ENCODE results near the gene PNMA1.
A peak's percentile ranks its signal among the peaks of the same experiment; 100 is the strongest.

PNMA1 gene

DNA sequence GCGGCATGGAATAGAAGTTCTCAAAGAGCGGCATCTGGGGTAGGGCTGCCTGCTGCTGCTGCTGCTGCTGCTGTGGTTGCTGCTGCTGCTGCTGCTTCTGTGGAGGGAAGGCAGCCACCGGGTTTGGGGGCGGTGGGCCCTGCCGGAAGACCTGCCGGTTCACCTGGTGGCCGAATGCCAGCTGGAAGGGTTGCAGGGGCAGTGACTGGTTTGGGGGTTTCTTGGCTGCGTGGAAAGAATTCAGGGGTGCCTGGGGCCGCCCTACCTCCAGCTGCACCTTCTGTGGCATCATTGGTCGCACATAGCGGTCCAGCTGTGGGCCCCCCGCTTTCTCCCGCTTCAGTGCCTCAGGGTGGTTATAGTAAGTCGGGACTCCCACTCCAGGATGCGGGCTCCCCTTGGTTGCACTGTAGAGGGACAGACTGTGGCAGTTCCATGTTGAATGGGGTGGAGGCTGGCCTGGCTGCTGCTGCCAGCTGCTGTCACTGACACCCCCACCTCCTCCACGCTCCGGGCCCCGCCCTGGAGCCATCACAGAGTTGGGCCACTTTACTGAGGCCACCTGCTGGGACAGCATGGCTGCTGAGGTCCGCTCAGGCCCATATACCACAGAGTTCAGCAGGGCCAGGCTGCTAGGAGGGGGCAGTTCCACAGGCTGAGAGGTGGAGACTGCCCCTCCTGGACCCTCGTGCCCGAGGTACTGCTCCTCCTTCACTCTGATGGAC, 25.2 kb upstream of the PNMA1 start:
- Histone ChIP-seq H3K27me3 (ENCODE audit: control insufficient read depth, insufficient read depth, low read length) (no peaks in the 10 kb centered on the region), H3K9ac (ENCODE audit: low read length) (no peak overlapping the region), H3K4me1 (ENCODE audit: control insufficient read depth, insufficient read depth, low read length) (peaks cover 45% of the 10 kb centered on the region), H3K36me3 (ENCODE audit: control insufficient read depth, insufficient read depth, low read length) (peaks cover 22% of the 10 kb centered on the region), H3K4me3 (ENCODE audit: low read length) (no peak overlapping the region), H3K27ac (ENCODE audit: low read depth, low read length) (peak overlapping the region; percentile 79)

DNA sequence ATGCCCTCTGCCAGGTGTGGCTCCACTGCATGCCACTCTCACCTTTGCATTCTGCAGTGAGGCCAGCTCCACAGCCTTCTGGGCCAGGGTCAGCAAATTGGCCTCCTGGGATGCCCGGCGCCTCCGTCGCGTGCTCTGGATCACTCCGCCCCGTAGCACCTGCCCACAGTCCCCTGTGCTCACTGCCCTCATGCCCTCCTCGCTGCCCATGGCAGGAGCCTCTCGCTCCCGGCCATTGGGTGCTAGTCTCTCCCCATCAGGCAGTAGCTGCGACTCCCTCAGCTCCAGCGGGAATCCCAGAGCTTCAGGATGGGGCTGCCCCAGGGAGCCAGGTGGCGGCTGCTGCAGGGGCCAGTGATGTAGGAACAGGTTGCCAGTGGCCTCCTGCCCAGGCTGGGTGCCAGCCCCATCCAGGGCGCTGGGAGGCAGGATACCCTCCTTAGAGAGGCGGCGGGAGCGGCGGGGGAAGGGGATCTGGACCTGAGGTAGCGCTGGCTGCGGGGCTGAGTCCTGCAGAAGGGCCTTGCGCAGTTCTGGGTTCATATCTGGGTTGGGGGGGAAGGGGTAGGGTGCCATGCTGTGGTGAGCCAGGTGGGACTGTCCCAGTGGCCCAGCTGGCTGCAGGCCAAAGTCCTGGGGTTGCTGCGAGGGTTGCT, 24.5 kb upstream of the PNMA1 start:
- Histone ChIP-seq H3K27ac (ENCODE audit: low read depth, low read length) (no peak overlapping the region), H3K9ac (ENCODE audit: low read length) (no peak overlapping the region), H3K4me3 (ENCODE audit: low read length) (no peak overlapping the region), H3K36me3 (ENCODE audit: control insufficient read depth, insufficient read depth, low read length) (peaks cover 22% of the 10 kb centered on the region), H3K4me1 (ENCODE audit: control insufficient read depth, insufficient read depth, low read length) (peaks cover 38% of the 10 kb centered on the region), H3K27me3 (ENCODE audit: control insufficient read depth, insufficient read depth, low read length) (no peaks in the 10 kb centered on the region)

DNA sequence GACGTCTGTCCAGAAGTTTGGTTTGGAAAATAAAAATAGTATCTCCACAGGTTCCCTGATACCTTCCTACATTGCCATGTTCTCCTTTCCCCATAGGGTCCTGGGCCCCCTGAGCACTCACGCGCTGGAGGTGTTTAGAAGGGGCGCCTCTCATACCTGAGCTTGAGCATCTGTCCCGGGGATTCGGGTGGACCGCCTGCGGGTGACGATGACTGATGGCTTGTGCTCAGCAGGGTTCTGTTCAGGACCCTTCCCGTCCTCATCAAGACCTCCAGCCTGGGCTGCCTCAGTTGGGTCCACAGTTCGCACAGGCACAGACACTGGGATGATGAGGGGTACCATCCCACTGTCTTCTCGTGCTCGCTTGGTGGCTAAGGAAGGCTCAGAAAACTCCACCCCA, 22.7 kb upstream of the PNMA1 start:
- Histone ChIP-seq H3K9ac (ENCODE audit: low read length) (no peak overlapping the region), H3K27me3 (ENCODE audit: control insufficient read depth, insufficient read depth, low read length) (no peaks in the 10 kb centered on the region), H3K4me1 (ENCODE audit: control insufficient read depth, insufficient read depth, low read length) (peaks cover 24% of the 10 kb centered on the region), H3K36me3 (ENCODE audit: control insufficient read depth, insufficient read depth, low read length) (peaks cover 22% of the 10 kb centered on the region), H3K4me3 (ENCODE audit: low read length) (no peak overlapping the region), H3K27ac (ENCODE audit: low read depth, low read length) (no peak overlapping the region)

DNA sequence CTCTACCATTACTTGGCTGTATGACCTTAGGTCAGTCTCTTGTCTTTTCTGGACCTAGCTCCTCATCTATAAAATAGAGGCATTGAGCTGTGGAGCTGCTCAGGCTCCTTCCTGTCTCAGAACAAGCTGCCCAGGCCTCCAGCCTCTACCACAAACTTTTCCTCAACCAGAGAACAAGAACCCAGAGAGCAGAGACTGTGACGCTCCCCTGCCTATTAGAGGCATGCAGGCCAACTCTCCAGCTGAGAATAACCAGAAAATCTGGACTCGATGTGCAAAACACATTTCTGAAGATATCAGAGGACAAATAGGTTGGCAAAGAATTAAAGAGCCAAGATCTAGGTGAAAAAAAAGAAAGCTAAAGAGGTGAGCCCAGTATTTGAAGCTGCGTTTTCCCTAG, 17.8 kb upstream of the PNMA1 start:
- Histone ChIP-seq H3K4me3 (ENCODE audit: low read length) (no peak overlapping the region), H3K9ac (ENCODE audit: low read length) (no peak overlapping the region), H3K4me1 (ENCODE audit: control insufficient read depth, insufficient read depth, low read length) (peaks cover 7% of the 10 kb centered on the region), H3K27me3 (ENCODE audit: control insufficient read depth, insufficient read depth, low read length) (no peaks in the 10 kb centered on the region), H3K27ac (ENCODE audit: low read depth, low read length) (peak overlapping the region; percentile 64), H3K36me3 (ENCODE audit: control insufficient read depth, insufficient read depth, low read length) (peaks cover 25% of the 10 kb centered on the region)

DNA sequence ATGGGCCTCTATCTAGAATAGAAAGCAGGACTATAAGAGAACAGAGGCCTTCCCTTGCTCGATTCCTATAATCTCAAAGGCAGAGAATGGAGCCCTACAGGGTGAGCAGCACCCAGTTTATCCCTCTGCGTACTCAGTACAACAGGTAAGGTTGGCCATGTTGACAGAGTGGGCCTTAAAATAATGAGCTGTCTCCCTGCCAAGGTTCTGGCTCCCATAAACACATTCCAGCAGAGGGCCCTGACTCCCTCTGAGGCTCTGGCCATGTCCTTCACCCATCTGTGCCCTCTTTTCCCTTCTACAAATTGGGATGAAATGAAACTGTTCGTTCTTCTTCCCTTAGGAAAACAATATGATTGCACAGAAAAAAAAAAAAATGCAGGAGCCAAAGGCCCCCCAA, 16.9 kb upstream of the PNMA1 start:
- H3K27ac ChIP-seq (ENCODE audit: low read depth, low read length): peak overlapping the region; percentile 64
- H3K27me3 ChIP-seq (ENCODE audit: control insufficient read depth, insufficient read depth, low read length): no peaks in the 10 kb centered on the region
- peaks cover 7% of the 10 kb centered on the region for H3K4me1 ChIP-seq (ENCODE audit: control insufficient read depth, insufficient read depth, low read length)
- H3K4me3 ChIP-seq (ENCODE audit: low read length): no peak overlapping the region
- H3K36me3 ChIP-seq (ENCODE audit: control insufficient read depth, insufficient read depth, low read length): peaks cover 27% of the 10 kb centered on the region
- H3K9ac ChIP-seq (ENCODE audit: low read length): no peak overlapping the region

DNA sequence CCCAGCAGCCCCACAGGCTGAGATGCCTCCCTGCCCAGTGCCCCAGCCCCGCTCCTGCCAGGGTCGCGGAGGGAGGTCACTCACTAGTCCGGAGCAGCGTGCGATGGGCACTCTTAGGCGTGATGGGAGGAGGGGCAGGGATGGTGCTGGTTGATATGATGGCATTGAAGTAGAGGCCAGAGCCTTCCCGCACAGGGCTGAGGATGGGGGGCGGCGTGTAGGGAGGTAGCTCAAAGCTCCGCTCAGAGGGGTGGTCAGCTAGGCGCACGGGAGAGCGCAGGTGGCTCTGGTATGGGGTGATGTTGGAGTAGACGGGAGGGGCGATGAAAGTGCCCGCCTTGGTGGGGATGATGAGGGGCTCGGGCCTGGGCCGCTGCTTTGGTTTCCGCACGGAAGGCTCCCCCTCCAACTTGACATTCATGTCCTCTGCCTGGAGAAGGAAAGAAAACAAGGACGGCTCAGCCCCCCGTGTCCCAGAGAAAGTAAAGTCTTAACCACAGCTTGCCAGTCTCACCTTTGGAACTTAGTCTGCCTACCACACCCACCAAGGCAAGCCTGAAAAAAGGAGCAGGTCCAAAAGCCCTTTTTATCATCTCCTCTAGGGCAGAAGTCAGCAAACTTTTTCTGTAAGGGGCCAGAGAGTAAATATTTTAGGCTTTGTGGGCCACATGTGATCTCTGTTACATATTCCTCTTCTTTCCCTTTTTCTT, 15.5 kb upstream of the PNMA1 start:
- peaks cover 39% of the 10 kb centered on the region for H3K36me3 ChIP-seq (ENCODE audit: control insufficient read depth, insufficient read depth, low read length)

DNA sequence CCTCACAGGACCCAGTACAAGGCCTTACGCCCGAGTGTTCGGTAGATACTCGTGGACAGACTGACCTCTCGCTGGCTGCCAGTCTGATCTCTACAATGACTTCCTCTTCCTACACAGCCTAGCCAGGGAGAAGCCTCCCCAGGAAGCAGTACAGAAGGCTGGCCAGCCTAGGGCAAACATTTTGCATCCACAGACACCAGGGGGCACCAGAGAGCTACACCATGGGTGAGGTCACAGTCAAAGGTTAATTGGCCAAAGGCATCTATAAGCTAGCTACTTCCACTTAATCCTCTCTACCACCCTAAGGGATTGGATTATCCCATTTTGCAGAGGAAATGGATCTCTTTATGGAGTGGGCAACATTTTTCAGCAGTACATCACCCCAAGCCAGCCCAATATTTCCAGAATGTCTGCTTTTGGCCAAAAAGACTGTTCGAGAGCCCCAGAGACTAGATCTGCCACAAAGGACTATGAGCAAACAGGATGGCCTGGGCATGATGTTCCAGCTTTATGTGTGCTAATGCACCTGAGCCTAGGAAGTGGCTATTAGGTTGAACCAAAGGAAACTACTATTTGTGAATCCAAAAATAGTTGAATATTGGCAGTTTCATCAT, 14.6 kb upstream of the PNMA1 start:
- H3K27ac ChIP-seq (ENCODE audit: low read depth, low read length): peak overlapping the region; percentile 53
- peaks cover 19% of the 10 kb centered on the region for H3K4me1 ChIP-seq (ENCODE audit: control insufficient read depth, insufficient read depth, low read length)
- H3K27me3 ChIP-seq (ENCODE audit: control insufficient read depth, insufficient read depth, low read length): no peaks in the 10 kb centered on the region
- peaks cover 41% of the 10 kb centered on the region for H3K36me3 ChIP-seq (ENCODE audit: control insufficient read depth, insufficient read depth, low read length)
- H3K9ac ChIP-seq (ENCODE audit: low read length): no peak overlapping the region
- no peak overlapping the region for H3K4me3 ChIP-seq (ENCODE audit: low read length)

More for the DNA sequence above, 15.5 kb upstream of the PNMA1 start:
- H3K4me1 ChIP-seq (ENCODE audit: control insufficient read depth, insufficient read depth, low read length): peaks cover 11% of the 10 kb centered on the region
- no peak overlapping the region for H3K4me3 ChIP-seq (ENCODE audit: low read length)
- H3K9ac ChIP-seq (ENCODE audit: low read length): no peak overlapping the region
- no peaks in the 10 kb centered on the region for H3K27me3 ChIP-seq (ENCODE audit: control insufficient read depth, insufficient read depth, low read length)
- H3K27ac ChIP-seq (ENCODE audit: low read depth, low read length): no peak overlapping the region

DNA sequence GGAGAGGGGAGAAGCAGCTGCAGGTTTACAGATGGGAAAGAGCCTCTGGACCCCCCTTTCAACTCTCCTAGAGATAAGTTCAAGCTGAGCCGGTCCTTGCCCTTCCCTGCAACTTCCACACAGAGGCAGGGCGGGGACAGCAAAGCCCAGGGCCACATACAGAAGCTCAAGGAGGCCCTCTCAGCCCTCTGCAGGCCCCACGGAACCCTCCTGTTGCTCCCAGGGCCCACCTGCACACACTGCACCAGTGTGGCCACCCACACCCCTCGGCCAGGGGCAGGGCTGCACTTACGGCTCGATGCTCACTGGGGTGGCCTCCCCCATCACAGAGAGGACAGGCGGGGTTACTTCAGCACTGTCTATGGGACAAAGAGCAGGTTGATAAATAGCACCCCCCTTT, 13.0 kb upstream of the PNMA1 start:
- H3K4me3 ChIP-seq (ENCODE audit: low read length): no peak overlapping the region
- H3K4me1 ChIP-seq (ENCODE audit: control insufficient read depth, insufficient read depth, low read length): peaks cover 29% of the 10 kb centered on the region
- no peak overlapping the region for H3K27ac ChIP-seq (ENCODE audit: low read depth, low read length)
- H3K36me3 ChIP-seq (ENCODE audit: control insufficient read depth, insufficient read depth, low read length): peaks cover 53% of the 10 kb centered on the region
- no peaks in the 10 kb centered on the region for H3K27me3 ChIP-seq (ENCODE audit: control insufficient read depth, insufficient read depth, low read length)
- H3K9ac ChIP-seq (ENCODE audit: low read length): no peak overlapping the region

DNA sequence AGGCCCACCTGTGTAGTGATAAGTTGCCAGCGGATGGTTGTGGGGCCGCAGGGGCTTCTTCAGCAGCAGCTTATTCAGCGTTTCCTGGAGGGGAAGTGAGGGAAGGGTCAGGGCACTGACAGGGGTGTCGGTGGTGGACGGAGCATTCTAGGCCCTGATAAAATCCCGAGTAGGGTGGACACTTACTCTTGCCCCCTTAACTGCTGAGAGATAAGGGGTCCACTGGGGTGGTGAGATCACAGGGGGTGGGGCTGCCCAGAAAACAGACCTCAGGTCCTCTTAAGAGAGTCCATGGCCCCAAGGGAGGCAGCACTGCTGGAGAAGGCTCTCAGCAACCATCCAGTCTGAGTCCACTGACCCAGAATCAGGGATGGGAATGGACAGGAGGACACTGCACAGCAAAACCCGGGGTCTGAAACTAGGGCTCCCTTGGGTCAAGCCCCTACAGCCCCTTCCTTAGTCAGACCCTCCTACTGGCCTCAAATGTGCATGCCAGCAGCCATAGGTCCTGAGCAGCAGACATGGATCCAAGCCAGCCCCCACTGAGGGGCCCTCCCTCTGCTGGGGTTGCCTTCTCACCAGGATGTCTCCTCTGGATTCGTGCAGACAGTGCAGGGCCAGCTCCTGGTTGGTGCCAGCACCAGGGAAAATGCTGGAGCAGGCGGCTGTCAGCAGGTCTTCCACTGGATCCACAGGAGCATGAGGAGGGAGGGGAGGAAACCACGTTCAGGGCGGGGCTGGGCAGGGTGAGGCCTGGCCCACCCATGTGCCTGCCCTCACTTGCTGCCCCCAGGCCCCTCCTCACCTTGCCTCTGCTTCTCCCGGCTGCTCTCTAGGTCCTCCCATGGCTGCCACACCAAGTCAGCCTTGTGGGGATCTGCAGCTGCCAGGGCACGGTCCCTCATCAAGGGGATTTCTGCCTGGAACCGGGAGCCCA, 12.1 kb upstream of the PNMA1 start:
- Histone ChIP-seq H3K9ac (ENCODE audit: low read length) (no peak overlapping the region), H3K4me3 (ENCODE audit: low read length) (no peak overlapping the region), H3K36me3 (ENCODE audit: control insufficient read depth, insufficient read depth, low read length) (peaks cover 61% of the 10 kb centered on the region), H3K4me1 (ENCODE audit: control insufficient read depth, insufficient read depth, low read length) (peaks cover 25% of the 10 kb centered on the region), H3K27ac (ENCODE audit: low read depth, low read length) (peak overlapping the region; percentile 25), H3K27me3 (ENCODE audit: control insufficient read depth, insufficient read depth, low read length) (no peaks in the 10 kb centered on the region)

DNA sequence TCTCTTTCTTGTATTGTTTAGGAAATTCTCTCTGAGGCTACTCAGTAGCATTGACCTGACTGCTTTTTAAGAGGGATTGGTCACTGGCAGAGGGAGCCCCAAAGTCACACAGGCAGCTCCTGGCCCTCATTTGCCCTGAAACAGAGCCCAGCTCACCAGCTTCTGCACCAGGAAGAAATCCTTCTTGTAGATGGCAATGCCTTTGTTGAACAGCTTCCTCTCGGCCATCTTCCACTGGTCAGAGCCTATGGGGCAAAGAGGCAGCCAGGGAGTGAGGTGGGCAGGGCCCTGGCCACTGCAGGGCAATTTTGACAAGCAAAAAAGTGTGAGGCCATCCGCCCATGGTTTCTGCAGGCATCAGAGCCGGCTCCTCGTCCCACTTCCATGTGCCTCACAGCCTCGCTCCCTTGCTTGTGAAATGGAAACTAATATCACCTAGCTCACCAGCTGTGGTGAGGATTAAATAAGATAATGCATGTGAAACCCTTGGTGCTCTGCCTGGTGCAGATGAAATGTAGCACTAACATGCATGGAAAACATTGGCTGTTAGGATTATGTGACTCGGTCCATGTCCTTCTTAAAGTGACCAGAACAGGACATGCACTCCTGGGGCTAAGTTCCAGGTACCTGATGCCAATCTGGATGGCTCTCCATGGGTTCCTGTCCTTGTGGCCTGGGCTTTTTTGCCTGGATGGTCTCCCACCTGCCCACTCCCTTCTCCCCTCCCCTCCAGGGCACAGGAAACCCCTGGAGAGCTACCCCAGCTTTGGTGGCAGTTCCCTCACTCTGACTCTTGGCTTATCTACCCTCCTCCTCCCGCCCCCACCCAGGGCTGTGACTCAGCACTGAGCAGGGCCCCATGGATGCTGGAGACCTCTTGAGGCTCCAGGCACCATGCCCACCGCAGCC, 11.2 kb upstream of the PNMA1 start:
- Histone ChIP-seq H3K27me3 (ENCODE audit: control insufficient read depth, insufficient read depth, low read length) (no peaks in the 10 kb centered on the region), H3K27ac (ENCODE audit: low read depth, low read length) (peak overlapping the region; percentile 79), H3K4me3 (ENCODE audit: low read length) (no peak overlapping the region), H3K4me1 (ENCODE audit: control insufficient read depth, insufficient read depth, low read length) (peaks cover 25% of the 10 kb centered on the region), H3K36me3 (ENCODE audit: control insufficient read depth, insufficient read depth, low read length) (peaks cover 63% of the 10 kb centered on the region), H3K9ac (ENCODE audit: low read length) (no peak overlapping the region)

DNA sequence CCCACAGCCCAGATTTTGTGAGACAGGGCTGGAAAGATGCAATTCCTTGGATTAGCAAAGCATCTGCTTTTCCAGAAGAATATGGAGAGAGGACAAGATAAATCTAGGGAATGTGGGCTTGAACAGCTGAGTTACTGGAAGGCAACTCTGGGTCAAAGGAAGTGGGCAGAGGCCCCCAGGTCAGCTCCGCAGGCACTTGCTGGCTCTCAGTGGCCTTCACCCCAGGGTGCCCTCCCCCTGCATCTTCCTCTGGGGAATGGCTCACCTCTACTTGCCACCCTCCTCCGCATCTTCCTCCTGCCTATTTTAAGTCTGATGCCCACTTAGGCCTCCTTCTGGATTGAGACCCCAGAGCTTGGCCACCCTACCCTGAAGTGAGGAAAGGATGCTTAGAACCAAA, 10.5 kb upstream of the PNMA1 start:
- H3K9ac ChIP-seq (ENCODE audit: low read length): no peak overlapping the region
- H3K4me1 ChIP-seq (ENCODE audit: control insufficient read depth, insufficient read depth, low read length): peaks cover 25% of the 10 kb centered on the region
- H3K27me3 ChIP-seq (ENCODE audit: control insufficient read depth, insufficient read depth, low read length): no peaks in the 10 kb centered on the region
- peaks cover 62% of the 10 kb centered on the region for H3K36me3 ChIP-seq (ENCODE audit: control insufficient read depth, insufficient read depth, low read length)
- H3K4me3 ChIP-seq (ENCODE audit: low read length): no peak overlapping the region
- H3K27ac ChIP-seq (ENCODE audit: low read depth, low read length): peak overlapping the region; percentile 79
